UCSD-AML1 (cell line): ENCODE measurements around the gene SLC46A3.
"Not testable (repeated sequence)": the region's sequence is repeated elsewhere in the genome, so short reads cannot be mapped to it uniquely, and the experiment has no call there.

Experiments used
- DNase-seq: peaks from one replicate; lab custom pipeline; 2025; ENCODE audit not compliant: unreplicated experiment; lab: John Stamatoyannopoulos, UW

The SLC46A3 gene

DNA sequence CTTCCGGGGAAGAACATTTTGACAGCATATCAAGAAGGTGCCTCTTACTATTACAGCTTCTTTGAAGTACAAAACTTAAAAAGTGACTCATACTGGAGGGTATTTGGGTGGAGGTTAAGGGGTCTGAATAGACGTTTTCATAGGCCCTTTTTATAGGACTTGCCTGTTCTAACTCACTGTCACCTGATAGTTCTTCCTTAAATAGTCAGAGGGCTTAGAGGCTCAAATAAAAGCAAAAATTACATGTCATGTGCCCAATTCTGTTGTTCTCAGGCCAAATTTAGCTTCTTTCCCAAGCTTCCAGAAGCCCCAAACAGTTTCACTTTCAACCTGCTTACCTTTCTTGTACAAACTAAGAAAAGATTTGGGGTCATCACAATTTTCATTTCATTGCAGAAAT lies 16.1 kb upstream of the SLC46A3 start:
- no peak for DNase-seq

DNA sequence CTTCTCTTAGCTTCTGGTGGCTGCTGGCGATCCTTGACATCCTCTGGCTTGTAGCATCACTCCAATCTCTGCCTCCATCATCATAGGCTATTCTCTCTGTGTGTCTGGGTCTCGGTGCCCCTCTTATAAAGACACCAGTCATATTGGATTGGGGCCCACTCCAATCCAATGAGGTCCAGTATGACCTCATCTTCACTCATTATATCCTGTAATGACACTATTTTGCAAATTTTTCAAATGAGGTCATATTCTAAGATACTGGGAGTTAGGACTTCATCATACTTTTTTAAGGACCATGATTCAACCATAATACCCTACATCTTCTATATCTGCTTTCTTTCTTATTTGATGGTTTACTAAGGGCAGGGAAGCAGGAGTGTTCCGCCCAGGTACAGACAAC lies 12.0 kb upstream of the SLC46A3 start:
- DNase-seq = no peak

DNA sequence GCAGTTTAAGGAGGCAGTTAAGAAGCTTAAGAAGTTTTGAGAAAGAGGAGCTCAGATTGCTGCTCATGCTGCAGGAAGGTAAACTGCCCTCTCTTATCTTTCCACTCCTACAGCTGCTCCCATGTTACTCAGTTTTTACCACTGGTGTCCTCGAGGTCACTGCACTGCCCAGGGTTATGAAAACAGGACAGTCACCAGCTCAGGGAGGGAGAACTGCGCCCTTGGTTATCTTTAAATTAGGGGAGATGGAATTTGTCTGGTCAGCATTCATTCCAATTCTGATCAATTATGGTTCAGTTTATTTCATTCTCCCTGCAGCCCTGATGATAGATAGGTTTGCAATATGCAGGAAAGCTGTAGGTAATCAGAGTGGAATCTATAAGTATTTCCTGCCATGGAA lies 10.8 kb upstream of the SLC46A3 start:
- no peak for DNase-seq

DNA sequence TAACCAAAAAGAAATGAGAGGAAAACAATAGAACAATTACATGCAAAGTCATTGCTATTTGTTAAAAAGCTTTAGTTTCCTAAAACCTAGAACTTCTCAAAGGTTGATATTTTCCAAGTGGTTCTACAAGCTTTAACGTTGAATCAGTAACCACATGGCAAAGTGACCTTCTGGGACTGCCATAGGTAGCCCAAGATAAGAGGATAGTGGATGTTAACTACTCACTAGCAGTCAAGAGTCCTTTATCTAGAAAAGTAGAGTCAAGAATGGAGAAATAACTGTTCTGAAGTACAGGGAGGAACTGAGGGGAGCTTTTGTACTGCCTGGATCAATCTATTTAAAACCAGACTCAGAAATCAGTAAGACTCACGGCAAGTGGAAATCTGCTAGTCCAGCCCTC lies 9.9 kb upstream of the SLC46A3 start:
- DNase-seq = no peak

DNA sequence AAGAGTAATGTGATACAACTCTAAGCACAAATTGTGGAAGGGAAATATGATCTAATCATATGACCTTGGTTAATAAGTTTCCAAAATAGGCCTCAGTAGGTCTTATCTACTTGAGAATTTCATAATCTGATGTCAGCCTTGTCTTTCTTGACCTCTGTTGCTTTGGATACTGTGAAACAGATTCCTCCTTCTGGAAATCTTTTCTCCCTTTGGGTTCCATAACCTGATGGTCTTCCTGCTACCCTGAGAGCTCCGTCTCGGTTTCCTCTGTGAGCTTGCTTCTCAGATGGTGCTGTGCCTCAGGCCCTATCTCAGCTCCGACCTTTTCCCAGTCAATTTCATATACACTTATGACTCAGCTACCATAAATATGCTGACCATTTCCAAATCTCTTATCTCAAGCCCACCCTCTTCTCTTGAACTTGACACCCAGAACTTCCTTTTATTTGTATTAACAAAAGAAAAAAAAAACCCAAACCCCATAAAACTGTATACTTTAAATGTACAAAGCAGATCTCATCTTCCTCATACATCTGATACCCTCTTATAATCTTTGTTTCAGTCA lies 6.4 kb upstream of the SLC46A3 start:
- no peak for DNase-seq

DNA sequence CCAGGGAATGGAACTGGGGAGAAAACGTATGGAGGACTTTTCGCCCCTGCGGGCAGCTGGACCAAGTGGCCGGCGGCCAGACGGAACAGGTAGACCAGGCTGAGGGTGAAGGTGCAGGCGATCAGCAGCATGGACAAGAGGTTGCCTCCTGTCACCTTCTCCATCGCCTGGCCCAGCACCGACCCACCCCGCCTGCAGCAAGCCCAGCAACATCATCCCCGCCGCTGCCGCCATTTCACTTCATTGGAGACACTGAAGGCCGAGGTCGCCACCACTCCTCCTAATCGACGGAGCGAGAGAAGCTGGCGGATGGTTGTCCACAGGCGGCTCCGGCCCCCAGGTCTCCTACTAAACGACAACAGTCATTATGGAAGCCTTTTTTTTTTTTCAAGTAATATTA lies 5.0 kb upstream of the SLC46A3 start:
- DNase-seq = no peak

DNA sequence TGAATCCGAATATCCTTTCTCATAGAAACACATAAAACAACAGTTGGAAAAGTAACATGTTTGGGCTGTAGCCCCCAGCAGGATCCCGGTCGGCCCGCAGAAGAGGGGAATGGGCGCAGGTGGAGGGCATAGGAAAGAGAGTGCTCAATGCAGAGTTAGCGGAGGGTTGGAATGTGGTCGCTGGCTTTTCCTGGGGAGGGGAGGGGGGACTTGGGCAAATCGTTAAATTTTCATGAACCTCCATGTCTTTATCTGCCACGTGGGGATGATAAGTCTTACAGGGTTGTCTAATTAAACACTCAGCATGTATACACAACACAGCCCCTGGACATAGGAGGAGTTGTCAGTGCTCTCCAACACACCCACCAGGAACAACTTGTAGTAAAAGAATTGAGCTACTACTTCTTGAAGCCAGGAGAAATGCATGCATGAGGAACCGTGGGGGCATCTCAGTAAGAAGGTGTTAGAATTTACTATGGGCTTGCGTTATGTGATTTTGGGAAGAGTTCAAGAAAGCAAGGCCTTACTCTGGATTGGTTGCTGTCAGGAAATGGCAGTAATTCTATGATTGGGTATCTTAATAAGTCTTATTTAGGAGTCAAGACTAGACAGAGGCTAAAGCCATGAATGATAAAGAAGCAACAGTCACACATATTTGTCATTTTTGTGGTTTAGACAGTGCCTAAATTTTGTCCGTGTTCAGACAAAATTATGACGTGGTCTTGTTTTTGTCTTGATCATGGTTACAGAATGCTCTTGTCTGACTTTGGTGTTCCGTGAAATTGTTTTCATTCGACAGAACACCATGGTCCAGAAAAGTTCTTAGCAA lies 671 bp upstream of the SLC46A3 start:
- DNase-seq = no peak

DNA sequence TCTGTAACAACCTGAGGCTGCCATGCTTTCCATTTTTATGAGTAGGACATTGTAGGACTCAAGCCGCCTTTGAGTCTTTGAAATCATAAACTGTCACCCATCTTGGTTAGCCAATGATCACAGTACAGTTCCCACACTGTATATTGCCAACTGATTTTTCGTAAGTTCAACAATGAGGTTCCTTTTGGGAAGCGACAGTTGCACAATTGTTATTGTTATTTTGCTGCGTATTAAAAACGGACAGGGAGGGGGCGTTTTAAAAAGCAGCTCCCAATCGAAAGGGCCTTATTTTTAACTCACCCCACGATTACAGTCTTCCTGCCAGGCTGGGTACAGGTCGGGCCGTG lies 601 bp downstream of the SLC46A3 start:
- no peak for DNase-seq

DNA sequence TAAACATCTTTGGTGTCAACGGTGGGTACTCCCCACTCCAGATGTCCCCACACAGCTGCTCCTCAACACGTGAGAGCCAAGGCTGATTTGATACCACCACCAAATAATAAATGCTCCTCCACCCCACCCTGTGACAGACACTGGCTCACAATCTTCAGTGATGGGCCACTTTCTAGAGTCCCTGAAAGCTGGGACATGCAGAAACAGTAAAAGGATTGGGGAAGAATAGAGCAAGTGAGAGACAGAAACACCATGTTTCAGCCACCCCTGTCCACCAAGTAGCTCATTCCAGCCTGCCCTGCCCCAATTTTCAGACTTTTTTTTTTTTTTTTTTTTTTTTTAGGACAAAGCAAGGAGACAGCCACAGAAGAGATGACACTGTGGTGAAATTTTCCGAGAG lies 1.6 kb downstream of the SLC46A3 start:
- DNase-seq = no peak

DNA sequence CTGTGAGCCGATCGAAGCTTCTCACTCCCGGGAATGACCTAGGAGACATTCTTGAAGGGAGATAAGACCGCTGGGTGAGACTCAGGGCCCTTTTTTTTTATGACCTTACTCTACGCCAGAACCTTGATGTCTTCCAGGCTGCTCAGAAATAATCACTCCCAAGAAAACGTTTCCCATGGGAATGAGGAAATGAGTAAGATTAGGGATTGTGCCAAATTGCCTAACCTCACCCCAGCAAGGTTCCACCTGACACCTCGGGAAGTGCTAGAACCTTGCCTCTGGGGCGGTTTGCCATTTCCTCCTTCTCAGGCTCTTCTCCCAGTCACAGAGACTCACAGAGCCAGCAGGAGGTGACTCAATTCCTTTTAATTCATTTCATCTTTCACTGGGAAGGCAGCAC lies 2.3 kb downstream of the SLC46A3 start:
- DNase-seq = no peak

DNA sequence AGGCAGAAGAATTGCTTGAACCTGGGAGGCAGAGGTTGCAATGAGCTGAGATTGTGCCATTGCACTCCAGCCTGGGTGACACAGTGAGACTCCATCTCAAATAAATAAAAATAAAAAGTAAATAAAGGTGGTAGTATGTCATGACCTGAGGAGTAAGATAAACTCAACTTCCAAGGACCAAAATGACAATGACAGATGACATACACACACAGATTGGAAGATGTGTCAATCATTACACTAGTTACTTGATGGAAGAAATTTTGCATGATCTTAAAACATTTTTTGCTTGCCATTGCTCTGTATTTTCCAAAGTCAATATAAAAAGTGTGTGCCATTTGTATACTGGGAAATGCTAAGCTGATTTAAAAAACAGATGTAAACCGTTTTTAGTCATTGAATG lies 4.1 kb downstream of the SLC46A3 start:
- no peak for DNase-seq

DNA sequence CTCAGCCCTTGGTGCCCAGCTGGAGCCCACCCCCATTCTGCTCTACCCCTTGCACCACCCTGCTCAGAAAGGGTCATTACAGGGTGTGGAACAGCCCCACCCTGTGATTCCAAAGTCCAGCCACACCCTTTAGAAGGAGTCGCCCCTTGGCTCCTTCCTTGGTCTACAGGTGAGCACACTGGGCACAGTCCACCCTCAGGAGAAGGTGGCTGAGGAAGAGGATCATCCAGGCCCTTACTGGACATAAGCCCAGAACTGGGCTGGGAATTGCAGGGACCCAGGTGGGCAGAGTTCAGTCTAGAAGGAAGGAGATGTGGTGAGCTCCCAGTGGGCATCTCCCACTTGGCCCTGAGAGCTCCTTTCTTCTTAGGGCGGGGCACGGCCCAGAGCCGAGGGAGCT lies 8.6 kb downstream of the SLC46A3 start:
- no peak for DNase-seq

DNA sequence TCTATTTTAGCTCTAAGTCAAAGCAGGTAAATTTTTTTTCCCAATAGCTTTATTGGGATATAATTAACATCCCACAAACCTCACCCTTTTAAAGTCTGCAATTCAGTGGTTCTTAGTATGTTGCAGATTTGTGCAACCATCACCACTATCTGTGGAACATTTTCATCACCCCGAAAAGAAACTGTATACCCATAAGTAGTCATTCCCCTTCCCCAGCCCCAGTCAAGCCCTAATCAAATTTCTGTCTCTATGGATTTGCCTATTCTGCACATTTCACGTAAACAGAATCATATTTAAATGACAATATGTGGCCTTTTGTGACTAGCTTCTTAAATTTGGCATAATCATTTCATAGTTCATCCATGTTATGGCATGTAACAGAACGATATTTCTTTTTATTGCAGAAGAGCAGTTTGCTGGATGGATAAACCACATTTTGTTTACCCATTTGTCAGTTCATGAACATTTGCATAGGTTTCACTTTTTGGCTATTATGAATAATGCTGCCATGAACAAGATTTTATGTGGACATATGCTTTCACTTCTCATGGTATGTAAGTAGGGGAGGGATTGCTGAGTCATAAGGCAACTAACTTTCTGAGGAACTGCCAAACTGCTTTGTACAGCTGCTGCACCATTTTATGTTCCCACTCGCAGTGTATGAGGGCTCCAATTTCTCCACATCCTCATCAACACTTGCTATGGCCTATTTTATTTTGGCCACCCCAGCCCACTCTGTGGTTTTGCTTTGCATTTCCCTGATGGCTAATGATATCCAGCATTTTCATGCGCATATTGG lies 10.9 kb downstream of the SLC46A3 start:
- no peak for DNase-seq

DNA sequence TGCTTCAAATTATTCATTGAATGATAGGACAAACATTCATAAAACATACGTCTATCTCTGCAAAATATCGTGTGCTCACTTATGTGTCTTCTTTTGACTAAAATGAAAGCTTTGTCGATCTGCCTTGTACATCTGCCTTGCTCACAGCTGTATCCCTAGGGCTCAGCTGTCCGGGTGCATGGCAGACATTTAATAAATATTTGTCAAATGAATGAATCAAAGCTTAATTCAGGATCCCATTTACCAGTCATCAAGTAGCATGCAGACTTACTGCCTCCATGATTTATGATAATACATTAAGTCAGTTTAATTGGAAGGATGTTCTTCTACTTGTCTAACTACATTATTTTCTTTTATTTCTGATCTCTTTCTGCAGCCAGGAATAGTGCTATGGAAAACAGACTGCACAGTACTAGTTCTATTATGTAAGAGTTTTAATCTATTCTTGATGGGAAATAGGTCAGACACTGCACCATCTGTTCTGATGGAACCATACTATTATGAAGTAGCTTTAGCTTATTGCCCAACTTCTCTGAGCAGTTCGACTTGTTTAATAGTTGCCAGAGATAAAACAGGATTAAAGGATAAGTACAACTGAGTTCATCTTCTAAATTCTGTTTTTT lies 13.2 kb downstream of the SLC46A3 start:
- DNase-seq = no peak

DNA sequence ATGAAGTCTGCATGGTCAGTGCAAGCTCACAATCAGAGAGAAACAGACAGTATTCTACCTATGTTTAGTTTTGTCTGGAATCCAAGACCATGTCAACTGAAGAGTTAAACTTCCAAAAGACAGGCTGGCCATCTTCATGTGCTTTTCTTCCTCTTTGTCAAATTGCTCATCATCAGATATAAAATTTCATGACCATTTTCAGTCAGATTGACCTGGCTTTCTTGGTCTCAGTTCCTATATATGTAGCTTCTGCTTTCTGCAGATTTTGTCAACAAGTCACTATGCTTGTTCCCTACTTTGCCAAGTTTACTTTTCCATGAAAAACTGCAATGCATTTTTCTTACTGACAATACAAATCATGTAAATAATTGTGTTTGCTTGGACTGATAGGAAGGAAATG lies 13.9 kb downstream of the SLC46A3 start:
- no peak for DNase-seq

DNA sequence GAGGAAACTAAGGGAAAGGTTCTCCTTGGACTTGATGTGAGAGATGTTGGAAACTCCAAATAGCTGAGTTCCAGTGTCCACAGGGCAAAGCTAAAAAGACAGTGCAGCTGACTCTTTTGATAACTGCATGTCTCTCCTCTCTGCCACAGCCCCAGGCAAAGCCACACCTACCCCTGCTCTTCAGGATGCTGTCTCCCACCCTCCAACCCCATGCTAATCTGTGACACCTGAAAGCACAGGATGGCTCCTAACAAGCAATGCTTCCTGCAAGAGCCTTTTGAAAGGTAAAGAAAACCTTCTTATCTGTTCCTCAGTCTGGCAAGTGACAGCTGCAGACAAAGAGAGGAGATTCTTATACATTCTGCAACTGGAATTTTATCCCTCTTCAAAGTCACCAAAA lies 14.5 kb downstream of the SLC46A3 start:
- DNase-seq = no peak

DNA sequence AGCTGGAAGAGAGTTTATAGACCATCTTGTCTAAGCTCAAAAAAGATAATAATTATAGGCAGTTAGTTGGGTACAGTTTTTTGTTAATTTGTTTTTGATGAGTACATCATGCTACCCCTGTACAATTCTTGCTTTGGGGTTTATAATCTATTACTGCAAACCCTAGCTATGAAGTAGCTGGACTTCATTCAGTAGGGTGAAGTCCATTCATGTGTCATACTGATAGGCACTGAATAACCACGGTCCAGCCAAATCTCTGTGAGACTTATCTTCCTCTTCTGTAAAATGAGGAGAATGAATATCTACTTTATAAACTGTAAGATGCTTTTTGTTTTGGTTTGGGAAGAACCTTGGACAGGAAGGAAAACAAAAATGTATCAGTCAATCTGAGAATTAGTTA lies 19.5 kb downstream of the SLC46A3 start:
- no peak for DNase-seq

DNA sequence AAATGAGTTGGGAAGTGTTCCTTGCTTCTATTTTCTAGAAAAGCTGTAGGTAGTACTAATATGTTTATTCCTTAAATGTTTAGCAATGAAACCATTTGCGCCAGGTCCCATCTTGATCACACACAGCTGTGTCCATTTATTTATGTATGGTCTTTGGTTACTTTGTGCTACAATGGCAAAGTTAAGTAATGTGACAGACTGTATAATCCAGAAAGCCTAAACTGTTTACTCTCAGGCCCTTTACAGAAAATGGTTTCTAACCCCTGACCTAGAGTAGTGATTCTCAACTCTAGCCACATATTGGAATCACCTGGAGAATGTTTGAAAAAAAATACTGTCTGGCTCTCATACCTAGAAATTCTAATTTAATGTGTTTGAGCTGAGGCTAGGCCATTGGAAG lies 21.3 kb downstream of the SLC46A3 start:
- DNase-seq = no peak

DNA sequence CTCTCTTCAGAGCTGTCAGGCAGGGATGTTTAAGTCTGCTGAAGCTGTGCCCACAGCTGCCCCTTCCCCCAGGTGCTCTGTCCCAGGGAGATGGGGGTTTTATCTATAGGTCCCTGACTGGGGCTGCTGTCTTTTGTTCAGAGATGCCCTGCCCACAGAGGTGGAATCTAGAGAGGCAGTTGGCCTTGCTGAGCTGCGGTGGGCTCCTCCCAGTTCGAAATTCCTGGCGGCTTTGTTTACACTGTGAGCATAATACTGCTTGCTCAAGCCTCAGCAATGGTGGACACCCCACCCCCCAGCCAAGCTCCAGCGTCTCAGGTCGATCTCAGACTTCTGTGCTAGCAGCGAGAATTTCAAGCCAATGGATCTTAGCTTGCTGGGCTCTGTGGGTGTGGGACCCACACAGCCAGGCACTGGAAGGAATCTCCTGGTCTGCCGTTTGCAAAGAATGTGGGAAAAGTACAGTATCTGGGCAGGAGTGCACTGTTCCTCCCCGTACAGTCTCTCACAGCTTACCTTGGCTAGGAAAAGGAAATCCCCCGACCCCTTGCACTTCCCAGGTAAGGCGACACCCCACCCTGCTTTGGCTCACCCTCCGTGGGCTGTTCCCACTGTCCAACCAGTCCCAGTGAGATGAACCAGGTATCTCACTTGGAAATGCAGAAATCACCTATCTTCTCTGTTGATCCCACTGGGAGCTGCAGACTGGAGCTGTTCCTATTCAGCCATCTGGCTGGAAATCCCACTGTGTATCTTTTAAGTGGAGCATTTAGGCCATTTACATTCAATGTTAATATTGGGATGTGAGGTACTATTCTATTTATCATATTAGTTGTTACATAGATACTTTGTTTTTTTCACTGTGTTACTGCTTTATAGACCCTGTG lies 24.9 kb downstream of the SLC46A3 start:
- DNase-seq = not testable (repeated sequence)

DNA sequence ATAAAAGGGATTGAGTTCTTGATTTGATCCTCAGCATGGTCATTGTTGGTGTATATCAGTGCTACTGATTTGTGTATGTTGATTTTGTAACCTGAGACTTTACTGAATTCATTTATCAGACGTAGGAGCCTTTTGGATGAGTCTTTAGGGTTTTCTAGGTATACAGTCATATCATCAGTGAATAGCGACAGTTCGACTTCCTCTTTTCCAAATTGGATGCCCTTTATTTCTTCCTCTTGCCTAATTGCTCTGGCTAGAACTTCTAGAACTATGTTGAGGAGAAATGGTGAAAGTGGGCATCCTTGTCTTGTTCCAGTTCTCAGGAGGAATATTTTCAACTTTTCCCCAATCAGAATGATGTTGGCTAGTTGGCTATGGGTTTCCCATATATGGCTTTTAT lies 32.9 kb downstream of the SLC46A3 start:
- no peak for DNase-seq

DNA sequence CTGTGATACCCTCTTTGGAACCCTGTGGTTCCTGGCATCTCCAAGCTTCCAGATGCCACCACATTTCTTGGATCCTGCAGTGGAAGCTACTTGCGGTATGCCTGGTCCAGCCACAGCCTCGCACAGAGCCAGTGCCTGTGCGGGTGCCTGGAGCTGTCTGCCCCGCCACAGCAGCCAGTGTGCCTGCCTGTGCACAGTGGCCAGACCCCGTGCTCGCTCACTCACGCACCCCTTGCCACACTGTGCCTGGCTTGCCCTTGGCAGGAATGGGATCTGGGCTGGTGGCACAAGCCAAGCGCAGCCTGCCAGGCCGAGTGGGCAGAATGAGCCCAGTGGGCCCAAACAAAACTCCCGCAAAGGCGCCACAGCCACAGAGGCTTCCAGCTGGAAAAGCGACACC lies 33.7 kb downstream of the SLC46A3 start:
- DNase-seq = no peak
